GM12872 (cell line): ENCODE data around the gene GJC1.

Experiments used
- CTCF ChIP-seq: IDR thresholded peaks from 3 replicates; pipeline ENCODE4 v1.5.1; 2011; ENCODE audit warnings: low read depth, mild to moderate bottlenecking, low read length, moderate library complexity; ENCODE audit not compliant: insufficient read depth

Gene GJC1

GRCh38 chr17:44844390-44844830 is 14.3 kb upstream of the GJC1 start:
- no peak for TF ChIP-seq CTCF

- TF ChIP-seq CTCF = no peak
These were observed 12.7 kb upstream of the GJC1 start for GRCh38 chr17:44842748-44843147.

GRCh38 chr17:44840936-44841335 is 10.8 kb upstream of the GJC1 start:
- no peak for TF ChIP-seq CTCF

DNA sequence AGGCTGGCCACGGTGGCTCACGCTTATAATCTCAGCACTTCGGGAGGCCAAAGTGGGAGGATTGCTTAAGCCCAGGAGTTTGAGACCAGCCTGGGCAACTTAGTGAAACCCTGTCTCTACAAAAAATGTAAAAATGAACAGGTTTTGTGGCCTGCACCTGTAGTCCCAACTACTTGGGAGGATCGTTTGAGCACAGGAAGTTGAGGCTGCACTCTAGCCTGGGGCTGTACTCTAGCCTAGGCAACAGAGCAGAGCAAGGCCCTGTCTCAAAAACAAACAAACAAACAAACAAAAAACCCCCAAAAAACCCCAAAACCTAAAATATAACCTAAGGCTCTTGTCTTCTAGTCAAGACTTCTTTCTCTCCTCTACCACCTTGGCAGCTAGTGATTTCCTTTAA is 10.2 kb upstream of the GJC1 start:
- no peak for TF ChIP-seq CTCF

DNA sequence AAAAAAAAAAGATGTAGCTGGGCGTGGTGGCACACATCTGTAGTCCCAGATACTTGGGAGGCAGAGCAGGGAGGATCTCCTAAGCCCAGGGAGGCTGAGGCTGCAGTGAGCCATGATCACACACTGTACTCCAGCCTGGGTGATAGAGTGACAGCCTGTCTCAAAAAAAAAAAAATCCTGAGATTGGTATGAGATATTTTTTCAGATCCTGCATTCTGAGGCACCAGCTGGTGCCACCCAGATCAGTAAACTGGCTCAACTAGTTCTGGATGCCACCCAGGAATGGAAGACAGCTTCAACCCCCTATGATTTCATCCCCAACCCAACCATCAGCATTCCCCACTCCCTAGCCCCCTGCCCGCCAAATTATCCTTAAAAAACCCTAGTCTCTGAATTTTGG is 7.1 kb upstream of the GJC1 start:
- no peak for TF ChIP-seq CTCF

DNA sequence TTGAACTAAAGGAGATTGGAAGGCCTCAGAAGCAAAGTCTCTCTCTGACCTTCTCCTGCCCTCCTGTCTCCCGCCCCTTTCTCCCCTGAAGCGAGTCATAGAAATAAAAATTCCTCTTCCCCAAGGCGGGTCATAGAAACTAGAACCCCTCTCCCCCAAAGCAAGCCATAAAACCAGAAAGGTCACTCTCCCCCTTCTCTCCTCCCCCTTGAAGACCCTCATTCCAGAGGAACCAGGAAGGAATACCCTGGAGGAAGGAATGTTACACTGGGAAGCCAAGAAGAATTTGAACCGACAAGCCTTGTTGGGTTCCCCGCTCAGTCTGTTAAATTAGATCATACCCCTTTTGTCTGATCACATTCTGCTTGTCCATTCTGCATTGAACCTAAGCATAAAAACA is 2.7 kb upstream of the GJC1 start:
- TF ChIP-seq CTCF = no peak

- no peak for TF ChIP-seq CTCF
These were observed 1.3 kb upstream of the GJC1 start for GRCh38 chr17:44831371-44831770.
